Measurements from ENCODE around the gene ERVW-1. TPM values are rescaled to one million over a fixed set of nuclear protein-coding genes. Genes with fewer than 3 reads are reported as not detected.

Gene ERVW-1
- total and polyA plus RNA-seq, 9 donors: 0.06 TPM; not detected in 8

- DNase-seq: no peak
- TF ChIP-seq POLR2A (IDR thresholded peaks at IDR 0.05) (no peak), CTCF (IDR thresholded peaks at IDR 0.05) (no peak), EP300 (IDR thresholded peaks at IDR 0.05) (no peak)
- no peak overlapping the region for H3K27ac ChIP-seq
- H3K4me3 ChIP-seq: no peak overlapping the region
- intact Hi-C loops (cut with DNase I): loop anchor here in 1 of 4 donors (10.0 kb wide), 1 partner anchor 193 kb away; the partner anchor contains the start of genes ANKIB1 and KRIT1
- H3K27me3 ChIP-seq: no peaks in the 10 kb centered on the region
- no peaks in the 10 kb centered on the region for H3K4me1 ChIP-seq (ENCODE audit: insufficient read depth)
- no peaks in the 10 kb centered on the region for H3K36me3 ChIP-seq
- 50 to 70% (median 60%) methylated on average over 6 of the region's 6 CpGs for WGBS, 3 donors
- H3K9me3 ChIP-seq: no peaks in the 10 kb centered on the region
Observed at GRCh38 chr7:92437956-92438491, 39.7 kb downstream of the ERVW-1 start.

GRCh38 chr7:92436612-92437445, 40.9 kb downstream of the ERVW-1 start:
- Histone ChIP-seq H3K4me3 (no peak overlapping the region), H3K27ac (no peak overlapping the region), H3K9me3 (no peaks in the 10 kb centered on the region), H3K36me3 (no peaks in the 10 kb centered on the region), H3K27me3 (no peaks in the 10 kb centered on the region), H3K4me1 (ENCODE audit: insufficient read depth) (no peaks in the 10 kb centered on the region)
- TF ChIP-seq EP300 (IDR thresholded peaks at IDR 0.05) (no peak), POLR2A (IDR thresholded peaks at IDR 0.05) (no peak), CTCF (IDR thresholded peaks at IDR 0.05) (no peak)
- intact Hi-C loops (cut with DNase I): loop anchor here in 1 of 4 donors (10.0 kb wide), 1 partner anchor 192 kb away; the partner anchor contains the start of genes ANKIB1 and KRIT1
- no peak for DNase-seq
- whole genome bisulfite sequencing, 3 donors: 43 to 47% (median 46%) methylated on average over 7 of the region's 7 CpGs

GRCh38 chr7:92435542-92435941, 42.2 kb downstream of the ERVW-1 start:
- WGBS, 3 donors: 96 to 98% (median 97%) methylated on average over 2 of the region's 2 CpGs
- Histone ChIP-seq H3K4me1 (ENCODE audit: insufficient read depth) (no peaks in the 10 kb centered on the region), H3K27me3 (no peaks in the 10 kb centered on the region), H3K9me3 (no peaks in the 10 kb centered on the region), H3K4me3 (no peak overlapping the region), H3K36me3 (no peaks in the 10 kb centered on the region), H3K27ac (no peak overlapping the region)
- TF ChIP-seq POLR2A (IDR thresholded peaks at IDR 0.05) (no peak), CTCF (IDR thresholded peaks at IDR 0.05) (no peak), EP300 (IDR thresholded peaks at IDR 0.05) (no peak)
- intact Hi-C loops (cut with DNase I): loop anchor here in 1 of 4 donors (10.0 kb wide), 1 partner anchor 191 kb away; the partner anchor contains the start of genes ANKIB1 and KRIT1
- DNase-seq: no peak

- DNase-seq: no peak
- H3K36me3 ChIP-seq: no peaks in the 10 kb centered on the region
- H3K9me3 ChIP-seq: no peaks in the 10 kb centered on the region
- no peak for TF ChIP-seq CTCF (IDR thresholded peaks at IDR 0.05)
- TF ChIP-seq POLR2A (IDR thresholded peaks at IDR 0.05): no peak
- no peak for TF ChIP-seq EP300 (IDR thresholded peaks at IDR 0.05)
- no peak overlapping the region for H3K4me3 ChIP-seq
- 94 to 96% (median 95%) methylated on average over 8 of the region's 8 CpGs for WGBS, 3 donors
- no peak overlapping the region for H3K27ac ChIP-seq
- intact Hi-C loops (cut with DNase I): loop anchor here in 1 of 4 donors (10.0 kb wide), 1 partner anchor 188 kb away; the partner anchor contains the start of genes ANKIB1 and KRIT1
- H3K4me1 ChIP-seq (ENCODE audit: insufficient read depth): no peaks in the 10 kb centered on the region
- no peaks in the 10 kb centered on the region for H3K27me3 ChIP-seq
Observed at GRCh38 chr7:92433019-92433418, 44.7 kb downstream of the ERVW-1 start.

Data from ovary (tissue), 9 donors.